Transverse colon (tissue), 4 donors: Measurements from ENCODE around the gene C12orf75. TPM values are rescaled to one million over a fixed set of nuclear protein-coding genes. Genes with fewer than 3 reads are reported as not detected.
"Not testable (repeated sequence)": the region's sequence is repeated elsewhere in the genome, so short reads cannot be mapped to it uniquely, and the experiment has no call there.

ENCODE experiments used
- DNase-seq: peaks from one replicate; pipeline ENCODE4 v3.0.0-alpha.2; 2019
- H3K27ac ChIP-seq, 4 donors: fragments of 200-600 bp; sonication (generic); 2 replicates each; pipeline ENCODE4 v1.5.1; 2016 to 2018; ENCODE audit warnings: inconsistent platforms in 4 of 4
- H3K27me3 ChIP-seq: fragments of 200-600 bp; sonication (generic); 2 replicates; pipeline ENCODE4 v1.5.1; 2017; ENCODE audit warnings: inconsistent platforms
- H3K36me3 ChIP-seq, 4 donors: fragments of 200-600 bp; sonication (generic); 2 replicates each; pipeline ENCODE4 v1.5.1; 2017 to 2019; ENCODE audit warnings: inconsistent platforms in 4 of 4
- H3K4me1 ChIP-seq, 4 donors: fragments of 200-600 bp; sonication (generic); 2 replicates each; pipeline ENCODE4 v1.5.1; 2017 to 2020; ENCODE audit warnings: inconsistent platforms in 4 of 4
- H3K4me3 ChIP-seq, 4 donors: fragments of 200-600 bp; sonication (generic); 1 replicate in 1 of 4; 2 replicates in 3 of 4; pipeline versions ENCODE4 v1.5.1 to v1.6.1; 2017 to 2019; ENCODE audit warnings: inconsistent platforms in 4 of 4
- H3K9me3 ChIP-seq, 2 donors: fragments of 200-600 bp; sonication (generic); 2 replicates each; pipeline ENCODE4 v1.5.1; 2017 to 2019; ENCODE audit warnings: inconsistent platforms in 2 of 2
- EP300 ChIP-seq: sonication (generic); formaldehyde crosslinking; IDR thresholded peaks from one replicate; pipeline ENCODE4 v1.6.1; 2017; ENCODE audit warnings: antibody characterized with exemption, low read depth
- POLR2A ChIP-seq: fragments of 450-650 bp; IDR thresholded peaks from one replicate; pipeline ENCODE4 v1.6.1; 2016; ENCODE audit warnings: antibody characterized with exemption, mild to moderate bottlenecking, moderate library complexity
- POLR2AphosphoS5 ChIP-seq, 3 donors: sonication (generic); formaldehyde crosslinking; IDR thresholded peaks; one replicate each; pipeline ENCODE4 v1.6.1; 2016; ENCODE audit warnings: antibody characterized with exemption in 3 of 3
- WGBS, 2 donors: methylation state at CpG; one replicate each; pipeline ENCODE4 v1.1.5; 2018; ENCODE audit warnings: low coverage in 1 of 2; 5-methylcytosine and 5-hydroxymethylcytosine counted together
- in situ Hi-C, 4 donors: fragments of 200-750 bp; cut with MboI; loops; one replicate each; pipeline versions ENCODE4 v1.15.0 to v1.15.1; 2017; ENCODE audit warnings: low sequenced_read_pairs in 3 of 4, low pct_ligation_motif_present in 1 of 4, low pct_unique_long_range_greater_than_20kb in 1 of 4
- intact Hi-C: fragments of 100-400 bp; cut with DNase I; formaldehyde crosslinking; loops from one replicate; pipeline ENCODE4 v1.15.1; 2023; ENCODE audit warnings: low total_unique reads
- total RNA-seq, 4 donors: library from RNA; depleted of rRNA; stranded (reverse); fragments of >200 nt; gene quantifications; one replicate each; pipeline ENCODE4 v1.1.0, GENCODE V29; 2016
- TF ChIP-seq, protein P1 (sequence below), 5 experiments: fragments of 200-600 bp in 3 of 5; fragments of 450-650 bp in 2 of 5; sonication (generic) in 3 of 5; IDR thresholded peaks; 1 replicate in 2 of 5; 2 replicates in 3 of 5; pipeline ENCODE4 v1.5.1; 2016 to 2017; ENCODE audit warnings: antibody characterized with exemption in 5 of 5, inconsistent platforms in 3 of 5, mild to moderate bottlenecking in 2 of 5, moderate library complexity in 1 of 5

C12orf75 gene
- total RNA-seq, 4 donors from 2014 or later, result 14.1 to 120 (median 70.6) TPM

DNA sequence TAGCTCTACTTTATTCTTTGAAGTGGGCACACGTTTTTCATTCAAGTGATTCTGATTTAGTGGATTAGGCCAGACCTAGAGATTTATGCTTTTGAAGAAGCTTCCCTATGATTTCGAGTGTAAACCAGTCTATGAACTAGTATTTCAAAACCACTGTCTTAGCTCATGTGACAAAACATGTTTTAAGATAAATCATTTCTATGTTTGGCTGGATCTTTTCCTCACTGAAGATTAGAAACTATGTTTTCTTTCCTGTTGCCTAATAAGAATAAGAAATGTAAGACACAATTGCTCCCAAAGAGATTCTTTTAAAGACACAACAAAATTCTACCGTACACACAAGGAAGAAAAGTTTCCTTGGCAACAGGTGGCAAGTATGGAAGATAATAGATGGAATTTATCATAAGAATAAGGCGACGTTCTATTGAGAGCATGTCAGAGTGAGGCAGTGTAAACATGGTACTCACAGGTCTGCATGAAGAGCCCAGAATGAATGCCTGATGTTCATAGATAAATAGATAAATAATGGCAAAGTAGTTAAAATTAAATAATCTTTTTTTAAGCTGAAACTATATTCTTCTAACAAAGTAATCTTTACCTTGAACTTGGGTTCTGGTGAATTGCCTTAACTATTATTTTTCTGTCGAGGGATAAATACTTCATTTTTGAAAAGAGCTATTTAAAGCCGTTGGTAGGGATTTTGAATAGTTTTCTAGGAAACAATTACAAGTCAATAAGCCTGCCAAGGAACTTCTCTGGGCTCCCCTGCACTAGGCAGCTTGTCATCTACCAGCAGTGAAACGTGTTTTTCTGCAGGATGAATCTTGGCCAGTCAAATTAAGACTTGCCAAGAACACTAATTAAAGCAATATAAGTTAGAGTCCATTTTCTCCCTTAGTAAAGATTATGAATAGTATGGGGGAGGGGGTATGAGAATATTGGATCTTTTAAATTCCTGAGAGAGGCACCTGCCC is 34.1 kb upstream of the C12orf75 start:
- no peak overlapping the region for H3K27ac ChIP-seq
- no peaks in the 10 kb centered on the region for H3K27me3 ChIP-seq
- in situ Hi-C loops, result no loop called here
- H3K36me3 ChIP-seq, result no peaks in the 10 kb centered on the region
- no peak overlapping the region for H3K4me3 ChIP-seq
- intact Hi-C loops, result no loop called here
- H3K4me1 ChIP-seq, result no peaks in the 10 kb centered on the region
- no peak for DNase-seq
- 54 to 73% methylated on average over 8 of the region's 8 CpGs for whole genome bisulfite sequencing, 2 donors
- H3K9me3 ChIP-seq, result peaks cover 0 to 5% of the 10 kb centered on the region in 2 donors
- TF ChIP-seq POLR2A, result no peak
- TF ChIP-seq, protein P1, sequence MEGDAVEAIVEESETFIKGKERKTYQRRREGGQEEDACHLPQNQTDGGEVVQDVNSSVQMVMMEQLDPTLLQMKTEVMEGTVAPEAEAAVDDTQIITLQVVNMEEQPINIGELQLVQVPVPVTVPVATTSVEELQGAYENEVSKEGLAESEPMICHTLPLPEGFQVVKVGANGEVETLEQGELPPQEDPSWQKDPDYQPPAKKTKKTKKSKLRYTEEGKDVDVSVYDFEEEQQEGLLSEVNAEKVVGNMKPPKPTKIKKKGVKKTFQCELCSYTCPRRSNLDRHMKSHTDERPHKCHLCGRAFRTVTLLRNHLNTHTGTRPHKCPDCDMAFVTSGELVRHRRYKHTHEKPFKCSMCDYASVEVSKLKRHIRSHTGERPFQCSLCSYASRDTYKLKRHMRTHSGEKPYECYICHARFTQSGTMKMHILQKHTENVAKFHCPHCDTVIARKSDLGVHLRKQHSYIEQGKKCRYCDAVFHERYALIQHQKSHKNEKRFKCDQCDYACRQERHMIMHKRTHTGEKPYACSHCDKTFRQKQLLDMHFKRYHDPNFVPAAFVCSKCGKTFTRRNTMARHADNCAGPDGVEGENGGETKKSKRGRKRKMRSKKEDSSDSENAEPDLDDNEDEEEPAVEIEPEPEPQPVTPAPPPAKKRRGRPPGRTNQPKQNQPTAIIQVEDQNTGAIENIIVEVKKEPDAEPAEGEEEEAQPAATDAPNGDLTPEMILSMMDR (IDR thresholded peaks at IDR 0.05), result no peak
- no peak for TF ChIP-seq EP300

DNA sequence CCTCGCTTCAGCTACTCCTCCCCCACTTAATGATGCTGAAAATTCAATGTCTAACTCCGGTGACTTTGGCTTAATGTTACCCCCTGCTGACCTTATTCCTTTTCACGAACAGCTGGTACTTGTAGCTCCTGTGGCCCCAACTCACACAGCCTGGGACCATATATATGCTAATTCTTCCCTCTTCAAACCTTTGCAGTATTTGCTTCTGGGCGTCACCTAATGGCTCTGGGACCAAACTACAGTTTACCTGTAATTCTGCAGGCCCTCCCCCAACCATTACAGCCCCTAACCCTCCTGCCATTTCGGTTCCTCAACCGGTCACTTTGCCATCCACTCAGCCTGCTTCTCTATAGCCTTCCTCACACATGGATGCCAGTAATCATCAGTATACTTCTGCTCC is 29.6 kb upstream of the C12orf75 start:
- no peaks in the 10 kb centered on the region for H3K27me3 ChIP-seq
- intact Hi-C loops, result no loop called here
- H3K27ac ChIP-seq, result no peak overlapping the region
- H3K4me1 ChIP-seq, result peaks cover 0 to 8% (median 0%) of the 10 kb centered on the region in 4 donors
- 89 to 92% methylated on average over 4 to 6 of the region's 6 CpGs for WGBS, 2 donors
- DNase-seq, result no peak
- H3K36me3 ChIP-seq, result no peaks in the 10 kb centered on the region
- H3K9me3 ChIP-seq, result peaks cover 0 to 5% of the 10 kb centered on the region in 2 donors
- H3K4me3 ChIP-seq, result no peak overlapping the region
- TF ChIP-seq POLR2AphosphoS5 (IDR thresholded peaks at IDR 0.05), result no peak
- no peak for TF ChIP-seq POLR2A
- TF ChIP-seq EP300, result no peak
- TF ChIP-seq, protein P1 (IDR thresholded peaks at IDR 0.05), result no peak
- in situ Hi-C loops, result no loop called here

DNA sequence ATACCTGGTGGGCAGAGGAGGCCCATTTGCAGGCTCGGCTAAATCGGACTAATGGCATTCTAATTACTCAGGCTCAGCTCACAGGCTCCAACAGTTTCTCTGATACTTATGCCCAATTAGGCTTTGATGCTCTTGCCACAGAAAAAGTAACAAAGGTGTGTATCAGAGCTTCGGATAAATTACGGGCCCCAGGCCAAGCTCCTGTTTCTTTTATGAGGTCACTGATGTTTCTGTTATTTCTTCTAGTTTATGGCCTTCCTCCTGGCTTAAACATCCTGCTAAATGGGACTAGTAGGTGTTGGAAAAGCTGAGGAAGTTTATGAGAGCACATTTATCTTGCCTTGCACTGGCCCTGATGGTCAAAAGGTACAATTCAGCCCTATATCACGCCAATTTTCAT is 28.8 kb upstream of the C12orf75 start:
- Histone ChIP-seq H3K36me3 (no peaks in the 10 kb centered on the region), H3K4me3 (no peak overlapping the region), H3K4me1 (peaks cover 0 to 8% (median 0%) of the 10 kb centered on the region in 4 donors), H3K27ac (no peak overlapping the region), H3K27me3 (no peaks in the 10 kb centered on the region), H3K9me3 (peaks cover 0 to 5% of the 10 kb centered on the region in 2 donors)
- DNase-seq, result no peak
- intact Hi-C loops (no loop called here), in situ Hi-C loops (no loop called here)
- WGBS, 2 donors, result 44 to 61% methylated on average over 4 to 5 of the region's 5 CpGs
- no peak for TF ChIP-seq POLR2AphosphoS5 (IDR thresholded peaks at IDR 0.05)
- TF ChIP-seq, protein P1 (IDR thresholded peaks at IDR 0.05), result no peak
- TF ChIP-seq EP300, result no peak

DNA sequence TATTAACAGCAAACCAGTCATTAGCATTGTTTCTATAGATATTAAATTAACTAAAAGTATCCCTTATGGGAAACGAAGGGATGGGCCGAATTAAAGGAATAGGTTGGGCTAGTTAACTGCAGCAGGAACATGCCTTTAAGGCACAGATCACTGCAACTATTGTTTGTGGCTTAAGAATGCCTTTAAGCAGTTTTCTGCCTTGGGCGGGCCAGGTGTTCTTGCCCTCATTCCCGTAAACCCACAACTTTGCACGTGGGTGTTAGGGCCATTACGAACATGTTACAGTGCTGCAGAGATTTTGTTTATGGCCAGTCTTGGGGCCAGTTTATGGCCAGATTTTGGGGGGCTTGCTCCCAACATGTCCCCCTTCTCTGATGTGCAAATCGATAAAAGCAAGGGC is 27.5 kb upstream of the C12orf75 start:
- H3K4me3 ChIP-seq, H3K27me3 ChIP-seq, H3K27ac ChIP-seq, H3K36me3 ChIP-seq, H3K9me3 ChIP-seq, in situ Hi-C loops, DNase-seq, intact Hi-C loops, H3K4me1 ChIP-seq: not testable (repeated sequence)
- WGBS, 2 donors, result 87 to 93% methylated on average over 3 to 7 of the region's 7 CpGs

DNA sequence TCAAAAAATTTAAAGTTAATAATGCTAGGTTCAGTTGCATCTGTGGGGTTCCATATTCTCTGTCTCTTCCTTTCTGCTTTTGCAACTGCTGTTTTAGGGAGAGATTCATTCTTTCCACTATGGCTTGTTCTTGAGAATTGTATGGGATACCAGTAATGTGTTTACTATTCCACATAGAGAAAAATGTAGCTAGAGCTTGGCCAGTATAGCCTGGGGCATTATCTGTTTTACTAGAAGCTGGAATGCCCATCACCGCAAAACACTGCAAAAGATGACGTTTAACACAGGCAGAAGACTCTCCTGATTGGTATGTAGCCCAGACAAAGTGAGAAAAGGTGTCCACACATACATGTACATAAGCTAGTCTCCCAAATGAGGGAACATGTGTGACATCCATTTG is 25.9 kb upstream of the C12orf75 start:
- H3K27me3 ChIP-seq, H3K4me3 ChIP-seq, intact Hi-C loops, H3K36me3 ChIP-seq, H3K4me1 ChIP-seq, DNase-seq, H3K27ac ChIP-seq, H3K9me3 ChIP-seq, in situ Hi-C loops: not testable (repeated sequence)
- WGBS, 2 donors, result 90 to 100% methylated on average over 1 to 2 of the region's 2 CpGs

DNA sequence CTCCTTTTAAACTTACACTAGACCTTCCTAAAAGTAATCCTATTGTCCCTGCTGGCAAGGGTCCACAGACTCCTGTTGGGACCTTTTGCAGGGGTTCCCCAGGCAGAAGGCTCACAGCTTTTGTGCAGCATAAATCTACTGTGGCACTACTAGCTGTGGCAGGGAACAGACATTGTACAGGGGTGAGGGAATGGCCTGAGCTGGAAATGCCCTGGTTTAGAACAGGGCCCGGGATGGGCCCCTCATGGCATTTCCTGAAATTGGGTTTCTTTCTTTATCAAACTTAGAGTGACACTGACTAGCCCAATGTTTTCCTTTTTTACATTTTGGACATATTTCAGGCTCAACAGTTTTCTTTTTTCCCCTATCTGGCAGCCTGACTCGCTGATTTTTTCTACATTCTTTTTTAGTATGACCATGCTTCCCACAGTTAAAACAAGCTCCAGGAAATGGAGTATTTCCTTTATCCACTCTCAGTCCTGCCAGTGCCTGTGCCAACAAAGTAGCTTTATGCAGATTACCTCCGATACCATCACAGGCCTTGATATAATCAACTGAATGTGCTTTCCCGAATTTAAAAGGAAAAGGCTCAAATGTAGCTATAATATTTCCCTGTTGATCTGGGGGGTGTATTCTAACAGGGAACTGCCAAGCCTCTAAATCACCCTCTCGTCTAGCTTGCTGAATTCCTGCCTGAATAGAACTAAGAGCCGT is 22.7 kb upstream of the C12orf75 start:
- H3K4me3 ChIP-seq, H3K4me1 ChIP-seq, intact Hi-C loops, H3K27me3 ChIP-seq, in situ Hi-C loops, H3K36me3 ChIP-seq, H3K27ac ChIP-seq, DNase-seq, H3K9me3 ChIP-seq: not testable (repeated sequence)
- 59 to 62% methylated on average over 5 to 6 of the region's 6 CpGs for WGBS, 2 donors

DNA sequence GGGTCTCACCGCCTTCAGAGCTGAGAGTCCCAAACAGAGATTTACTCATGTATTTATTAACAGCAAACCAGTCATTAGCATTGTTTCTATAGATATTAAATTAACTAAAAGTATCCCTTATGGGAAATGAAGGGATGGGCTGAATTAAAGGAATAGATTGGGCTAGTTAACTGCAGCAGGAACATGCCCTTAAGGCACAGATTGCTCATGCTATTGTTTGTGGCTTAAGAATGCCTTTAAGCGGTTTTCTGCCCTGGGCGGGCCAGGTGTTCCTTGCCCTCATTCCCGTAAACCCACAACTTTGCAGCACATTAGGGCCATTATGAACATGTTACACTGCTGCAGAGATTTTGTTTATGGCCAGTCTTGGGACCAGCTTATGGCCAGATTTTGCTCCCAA is 21.7 kb upstream of the C12orf75 start:
- DNase-seq, in situ Hi-C loops, H3K9me3 ChIP-seq, H3K36me3 ChIP-seq, H3K4me3 ChIP-seq, H3K27me3 ChIP-seq, H3K4me1 ChIP-seq, intact Hi-C loops, H3K27ac ChIP-seq: not testable (repeated sequence)
- WGBS, 2 donors, result 82 to 95% methylated on average over 1 to 4 of the region's 4 CpGs
